Measurements from ENCODE around the gene FGFBP1.

GRCh38 chr4:15930314-15930713 is 8.2 kb downstream of the FGFBP1 start:
- TF ChIP-seq CTCF (IDR thresholded peaks at IDR 0.05): no peak
- no peak for TF ChIP-seq POLR2AphosphoS5 (IDR thresholded peaks at IDR 0.05)
- no peak for TF ChIP-seq POLR2A (IDR thresholded peaks at IDR 0.05)
- no peak for TF ChIP-seq EP300 (IDR thresholded peaks at IDR 0.05)

All from upper lobe of left lung (tissue), 4 donors.